DND-41 (cell line): ENCODE results near the gene HTT.

ENCODE experiments used
- ATAC-seq: fragments of 200-7000 bp; cut with Tn5 transposase; 3 replicates; pipeline ENCODE4 v1.9.1; 2021; ENCODE audit warnings: low read depth; ENCODE audit not compliant: insufficient read depth
- DNase-seq: peaks from one replicate; pipeline ENCODE4 v3.0.0-alpha.2; 2020
- H2AFZ ChIP-seq: 2 replicates; pipeline ENCODE4 v1.6.0; 2012; ENCODE audit warnings: low read depth, low read length
- H3K27ac ChIP-seq: 2 replicates; pipeline ENCODE4 v1.5.1; 2012; ENCODE audit warnings: low read length, inconsistent platforms
- H3K27me3 ChIP-seq: fragments of 200-600 bp; sonication (generic); 2 replicates; pipeline ENCODE4 v1.6.0; 2012; ENCODE audit warnings: low read length, mild to moderate bottlenecking, inconsistent platforms; ENCODE audit not compliant: insufficient read depth, poor library complexity
- H3K36me3 ChIP-seq: 2 replicates; pipeline ENCODE4 v1.5.1; 2012; ENCODE audit warnings: low read length, inconsistent platforms; ENCODE audit not compliant: insufficient read depth
- H3K4me1 ChIP-seq: 2 replicates; pipeline ENCODE4 v1.5.1; 2012; ENCODE audit warnings: mild to moderate bottlenecking, low read length; ENCODE audit not compliant: insufficient read depth
- H3K4me2 ChIP-seq: 2 replicates; pipeline ENCODE4 v1.6.0; 2012; ENCODE audit warnings: mild to moderate bottlenecking, moderate library complexity, low read length, inconsistent platforms; ENCODE audit not compliant: insufficient read depth
- H3K4me3 ChIP-seq, 2 experiments: fragments of 200-600 bp in 1 of 2; shearing (Covaris generic) in 1 of 2; 2 replicates each; pipeline ENCODE4 v1.5.1; 2012 to 2016; ENCODE audit warnings: inconsistent platforms in 2 of 2, low read length in 2 of 2, mild to moderate bottlenecking in 2 of 2, low read depth in 1 of 2, moderate library complexity in 1 of 2
- H3K79me2 ChIP-seq: 2 replicates; pipeline ENCODE4 v1.6.0; 2012; ENCODE audit warnings: low read length, inconsistent platforms; ENCODE audit not compliant: insufficient read depth
- H3K9ac ChIP-seq: 2 replicates; pipeline ENCODE4 v1.6.0; 2012; ENCODE audit warnings: low read depth, mild to moderate bottlenecking, inconsistent platforms, low read length, moderate library complexity
- H3K9me3 ChIP-seq: 2 replicates; pipeline ENCODE4 v1.5.1; 2012; ENCODE audit warnings: low read length, moderate library complexity, mild to moderate bottlenecking, inconsistent platforms; ENCODE audit not compliant: insufficient read depth, severe bottlenecking
- H4K20me1 ChIP-seq: 2 replicates; pipeline ENCODE4 v1.6.0; 2012; ENCODE audit warnings: low read length; ENCODE audit not compliant: insufficient read depth
- CTCF ChIP-seq: IDR thresholded peaks from 2 replicates; pipeline ENCODE4 v1.5.1; 2012; ENCODE audit warnings: borderline replicate concordance, low read length, moderate library complexity, mild to moderate bottlenecking; ENCODE audit not compliant: poor library complexity, severe bottlenecking; ENCODE audit errors: extremely low read depth
- EZH2 ChIP-seq: IDR thresholded peaks from 3 replicates; pipeline ENCODE4 v1.6.1; 2012; ENCODE audit warnings: borderline replicate concordance, low read depth, mild to moderate bottlenecking, moderate library complexity, low read length, inconsistent platforms; ENCODE audit not compliant: severe bottlenecking

Gene HTT

GRCh38 chr4:3189459-3189858 lies 115.0 kb downstream of the HTT start:
- Histone ChIP-seq H3K9ac (no peak overlapping the region), H3K4me3 (no peak overlapping the region), H3K36me3 (peaks cover 71% of the 10 kb centered on the region), H3K4me2 (no peak overlapping the region), H3K4me1 (no peaks in the 10 kb centered on the region), H3K27me3 (no peaks in the 10 kb centered on the region), H4K20me1 (peaks cover 3% of the 10 kb centered on the region; the same call in 1 of the 2 replicates), H3K27ac (no peak overlapping the region), H3K9me3 (no peaks in the 10 kb centered on the region), H2AFZ (no peak overlapping the region), H3K79me2 (no peaks in the 10 kb centered on the region)
- no peak for DNase-seq
- no peak for ATAC-seq
- TF ChIP-seq CTCF = no peak

GRCh38 chr4:3190549-3190948 lies 116.1 kb downstream of the HTT start:
- Histone ChIP-seq H3K9me3 (no peaks in the 10 kb centered on the region), H3K4me1 (0 out of 2 replicates have a peak, but pooled peaks cover 2% of the 10 kb centered on the region), H2AFZ (no peak overlapping the region), H3K4me3 (no peak overlapping the region), H3K36me3 (peaks cover 68% of the 10 kb centered on the region), H3K27me3 (no peaks in the 10 kb centered on the region), H4K20me1 (peaks cover 8% of the 10 kb centered on the region; the same call in 1 of the 2 replicates), H3K4me2 (no peak overlapping the region), H3K27ac (no peak overlapping the region), H3K79me2 (no peaks in the 10 kb centered on the region), H3K9ac (no peak overlapping the region)
- ATAC-seq (no peak), DNase-seq (no peak)
- TF ChIP-seq CTCF (no peak), EZH2 (no peak)

- TF ChIP-seq EZH2 (no peak), CTCF (no peak)
- H3K9me3 ChIP-seq = no peaks in the 10 kb centered on the region
- H3K4me3 ChIP-seq = no peak overlapping the region
- DNase-seq (no peak), ATAC-seq (no peak)
- peaks cover 73% of the 10 kb centered on the region for H3K36me3 ChIP-seq
- no peak overlapping the region for H3K4me2 ChIP-seq
- no peaks in the 10 kb centered on the region for H3K79me2 ChIP-seq
- H2AFZ ChIP-seq = no peak overlapping the region
- peaks cover 16% of the 10 kb centered on the region for H3K4me1 ChIP-seq
- H3K27me3 ChIP-seq = no peaks in the 10 kb centered on the region
- no peak overlapping the region for H3K27ac ChIP-seq
- H4K20me1 ChIP-seq = peaks cover 10% of the 10 kb centered on the region; the same call in 1 of the 2 replicates
- H3K9ac ChIP-seq = no peak overlapping the region
Observed at GRCh38 chr4:3192188-3192587, 117.7 kb downstream of the HTT start.

GRCh38 chr4:3192827-3193226 lies 118.3 kb downstream of the HTT start:
- Histone ChIP-seq H3K27me3 (no peaks in the 10 kb centered on the region), H3K4me3 (no peak overlapping the region), H2AFZ (no peak overlapping the region), H3K9ac (no peak overlapping the region), H3K79me2 (no peaks in the 10 kb centered on the region), H4K20me1 (peaks cover 9% of the 10 kb centered on the region; the same call in 1 of the 2 replicates), H3K4me1 (peaks cover 16% of the 10 kb centered on the region), H3K9me3 (no peaks in the 10 kb centered on the region), H3K27ac (no peak overlapping the region), H3K4me2 (no peak overlapping the region), H3K36me3 (peaks cover 73% of the 10 kb centered on the region)
- no peak for ATAC-seq
- TF ChIP-seq CTCF (no peak), EZH2 (no peak)
- no peak for DNase-seq
